HT-29 (cell line): Measurements from ENCODE around the gene ST3GAL2. TPM values are rescaled to one million over a fixed set of nuclear protein-coding genes. Genes with fewer than 3 reads are reported as not detected.
A peak's percentile ranks its signal among the peaks of the same experiment; 100 is the strongest.
"Not testable (repeated sequence)": the region's sequence is repeated elsewhere in the genome, so short reads cannot be mapped to it uniquely, and the experiment has no call there.

Experiments
- DNase-seq: peaks from one replicate; pipeline ENCODE4 v3.0.0-alpha.2; 2015; ENCODE audit warnings: low spot score
- total RNA-seq: library from RNA; depleted of rRNA; stranded (reverse); fragments of >200 nt; shearing (Covaris generic); gene quantifications from 2 replicates; pipeline ENCODE4 v1.2.3, GENCODE V29; 2014

ST3GAL2 gene
- total RNA-seq, 1 experiment from 2014 or later: 84.7 TPM

DNA sequence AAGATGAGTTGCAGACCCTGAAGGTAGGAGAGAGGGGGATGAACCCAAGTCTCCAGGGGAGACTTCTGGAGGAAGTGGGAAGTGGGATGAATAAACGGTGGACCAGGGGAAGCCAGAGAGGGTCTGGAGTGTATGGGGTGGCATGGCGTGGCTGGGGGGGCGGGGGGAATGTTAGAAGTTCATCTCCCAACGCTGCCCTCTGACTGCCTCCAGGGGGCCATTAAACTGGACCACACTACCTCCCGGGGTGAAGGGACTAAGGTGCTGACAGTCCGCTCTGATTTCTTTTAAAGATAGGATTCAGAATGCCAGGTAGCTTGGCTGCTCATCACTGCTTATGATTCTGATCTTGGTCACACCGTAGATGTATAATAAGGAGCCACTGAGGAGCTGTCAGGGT lies 21.2 kb downstream of the ST3GAL2 start:
- DNase-seq: no peak

DNA sequence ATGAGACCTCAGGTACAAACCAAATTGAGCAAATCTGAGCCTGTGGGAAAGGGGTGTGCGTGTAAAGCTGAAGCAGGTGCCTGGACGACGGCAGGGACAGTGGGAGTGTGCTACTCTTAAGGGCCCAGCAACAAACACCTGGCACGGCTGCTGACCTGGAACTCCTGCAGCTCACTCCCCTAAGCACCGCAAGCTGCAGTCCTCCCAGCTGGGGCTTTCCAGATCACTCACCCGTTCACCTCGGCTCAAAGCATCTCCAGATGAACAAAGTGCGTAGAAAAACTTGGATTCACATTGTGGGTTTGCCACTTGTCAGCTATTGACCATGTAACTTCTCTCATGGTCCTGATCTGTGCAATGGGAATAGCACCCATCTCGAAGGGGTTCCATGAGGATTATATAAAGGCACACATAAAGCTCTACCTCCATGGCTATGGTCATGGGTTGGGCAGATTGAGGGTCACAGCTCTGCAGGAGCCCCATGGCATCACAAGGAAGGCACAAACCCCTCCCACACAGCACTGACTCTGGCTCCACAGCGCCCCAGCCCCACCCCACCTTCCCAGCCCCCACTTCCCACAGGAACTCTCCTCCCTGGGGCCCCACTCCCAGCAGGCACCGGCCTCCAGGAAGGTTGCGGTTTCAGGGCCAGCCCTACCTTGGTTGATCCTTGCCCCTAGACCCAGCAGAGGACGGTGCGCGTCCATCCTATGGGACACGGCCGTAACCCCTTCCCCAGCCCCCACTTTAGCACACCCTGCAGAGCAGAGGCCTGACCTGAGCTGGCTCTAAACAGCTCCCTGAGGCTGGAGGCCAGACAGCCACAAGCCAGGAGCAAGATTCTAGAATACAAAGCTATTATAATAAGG lies 21.9 kb downstream of the ST3GAL2 start:
- DNase-seq: no peak

- DNase-seq: not testable (repeated sequence)
Measured at GRCh38 chr16:70413572-70413971, 25.3 kb downstream of the ST3GAL2 start.

DNA sequence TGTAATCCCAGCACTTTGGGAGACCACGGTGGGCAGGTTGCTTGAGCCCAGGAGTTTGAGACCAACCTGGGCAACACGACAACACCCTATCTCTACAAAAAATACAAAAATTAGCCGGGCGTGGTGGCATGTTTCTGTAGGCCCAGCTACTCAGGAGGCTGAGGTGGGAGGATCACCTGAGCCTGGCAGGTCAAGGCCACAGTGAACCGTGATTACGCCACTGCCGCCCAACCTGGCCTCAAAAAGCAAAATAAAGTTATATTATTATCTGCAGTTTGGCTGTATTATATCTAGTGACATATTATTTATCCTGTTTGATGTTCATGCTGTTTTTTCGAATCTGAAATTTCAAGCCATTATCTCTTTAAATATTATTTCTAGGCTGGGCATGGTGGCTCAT lies 26.5 kb downstream of the ST3GAL2 start:
- no peak for DNase-seq

GRCh38 chr16:70410734-70411133 lies 28.2 kb downstream of the ST3GAL2 start:
- DNase-seq: no peak

GRCh38 chr16:70407811-70408274 lies 31.1 kb downstream of the ST3GAL2 start:
- DNase-seq: no peak

GRCh38 chr16:70406104-70406503 lies 32.8 kb downstream of the ST3GAL2 start:
- DNase-seq: not testable (repeated sequence)

DNA sequence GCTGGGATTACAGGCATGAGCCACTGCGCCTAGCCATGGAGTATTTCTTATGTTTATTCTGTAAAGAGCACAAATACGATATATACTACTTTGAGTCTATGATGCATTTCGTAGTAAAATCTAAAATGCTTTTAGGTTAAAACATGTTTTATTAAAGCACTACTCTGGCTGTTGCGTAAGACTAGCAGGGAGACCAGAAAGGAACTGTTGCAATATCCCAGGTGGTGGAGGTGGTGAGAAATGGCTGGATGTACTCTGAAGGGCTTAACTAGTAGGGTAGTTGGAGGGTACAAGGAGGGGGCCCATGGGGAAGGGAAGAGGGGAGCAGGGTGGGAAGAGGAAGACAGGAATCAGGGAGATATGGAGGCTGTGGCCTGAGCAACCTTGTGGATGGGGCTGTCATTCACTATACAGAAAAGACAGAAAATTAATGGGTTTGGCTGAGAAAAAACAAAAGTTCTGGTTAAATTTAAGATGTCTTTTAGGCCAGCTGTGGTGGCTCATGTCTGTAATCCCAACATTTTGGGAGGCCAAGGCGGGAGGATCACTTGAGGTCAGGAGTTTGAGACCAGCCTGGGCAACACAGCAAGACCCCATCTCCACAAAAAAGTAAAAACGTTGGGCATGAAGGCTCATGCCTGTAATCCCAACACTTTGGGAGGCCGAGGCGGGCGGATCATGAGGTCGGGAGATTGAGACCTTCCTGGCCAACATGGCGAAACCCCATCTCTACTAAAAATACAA lies 35.8 kb downstream of the ST3GAL2 start:
- DNase-seq: no peak

DNA sequence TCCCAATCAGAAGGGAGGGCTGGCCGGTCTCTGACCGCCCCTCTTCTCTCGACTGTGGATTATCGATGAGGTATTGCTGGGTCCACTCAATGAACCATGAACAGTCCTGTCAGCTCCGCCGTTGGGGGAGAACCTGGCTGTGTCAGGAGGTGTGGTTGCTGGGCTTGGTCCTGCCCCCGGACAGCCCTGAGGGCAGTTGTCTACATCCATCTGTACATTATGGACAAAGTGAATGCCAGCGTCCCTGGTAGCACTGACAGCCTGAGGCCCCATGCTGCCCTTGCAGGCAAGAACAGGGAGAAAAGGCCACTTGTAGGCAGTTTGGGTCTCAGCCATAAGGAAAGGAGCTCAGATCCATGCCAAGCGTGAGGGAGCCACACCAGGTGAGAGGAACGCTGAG lies 38.9 kb downstream of the ST3GAL2 start:
- no peak for DNase-seq

- no peak for DNase-seq
Measured at GRCh38 chr16:70399381-70399780, 39.5 kb downstream of the ST3GAL2 start.

- DNase-seq: no peak
Measured at GRCh38 chr16:70398177-70398743, 40.6 kb downstream of the ST3GAL2 start.

- no peak for DNase-seq
Measured at GRCh38 chr16:70396246-70396904, 42.5 kb downstream of the ST3GAL2 start.

DNA sequence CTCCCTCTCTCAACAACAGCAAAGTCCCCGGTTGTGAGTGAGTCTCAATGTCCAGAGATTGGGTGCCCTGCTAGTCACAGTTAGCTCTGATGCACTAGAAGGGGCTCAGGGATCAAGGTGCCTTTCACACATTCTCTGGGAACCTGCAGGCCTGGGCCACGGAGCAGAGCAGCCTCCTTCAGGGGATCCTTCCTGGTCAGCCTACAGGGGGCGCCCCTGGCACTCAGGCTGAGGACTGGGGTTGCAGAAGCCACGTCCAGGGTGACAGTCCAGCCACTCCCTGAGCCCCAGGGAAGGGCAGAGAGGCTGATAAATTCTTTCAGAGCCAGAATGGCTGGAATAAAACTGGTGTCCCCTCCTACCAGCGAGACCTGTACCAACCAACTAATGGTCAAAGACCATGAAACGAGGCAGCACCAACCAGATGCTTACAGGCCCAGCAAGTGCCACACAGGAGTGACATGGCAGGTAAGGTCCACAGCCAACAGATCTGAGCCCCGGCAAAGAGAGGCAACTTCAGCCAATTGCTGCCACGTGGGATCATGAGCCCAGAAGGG lies 43.5 kb downstream of the ST3GAL2 start:
- peak; percentile 79 for DNase-seq

DNA sequence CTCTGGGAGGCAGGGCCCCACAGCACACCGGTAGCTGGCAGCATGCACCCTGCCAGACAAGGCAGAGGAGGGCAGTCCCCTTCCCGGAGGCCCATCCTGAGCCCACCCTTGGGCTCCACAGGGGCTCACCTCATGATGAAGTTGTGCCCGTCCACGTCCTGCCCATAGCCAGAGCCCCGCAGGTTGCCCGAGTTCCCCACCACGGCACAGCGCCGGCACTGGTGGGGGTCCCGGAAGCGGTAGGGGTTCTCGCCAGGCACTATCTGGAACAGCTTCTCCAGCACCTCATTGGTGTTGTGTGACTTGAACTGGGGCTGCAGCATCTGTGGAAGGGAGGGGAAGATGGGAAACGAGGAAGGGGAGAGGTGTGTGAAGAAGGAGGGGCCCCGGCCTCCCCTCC lies 44.0 kb downstream of the ST3GAL2 start:
- no peak for DNase-seq

- DNase-seq: no peak
Measured at GRCh38 chr16:70393662-70394061, 45.2 kb downstream of the ST3GAL2 start.

DNA sequence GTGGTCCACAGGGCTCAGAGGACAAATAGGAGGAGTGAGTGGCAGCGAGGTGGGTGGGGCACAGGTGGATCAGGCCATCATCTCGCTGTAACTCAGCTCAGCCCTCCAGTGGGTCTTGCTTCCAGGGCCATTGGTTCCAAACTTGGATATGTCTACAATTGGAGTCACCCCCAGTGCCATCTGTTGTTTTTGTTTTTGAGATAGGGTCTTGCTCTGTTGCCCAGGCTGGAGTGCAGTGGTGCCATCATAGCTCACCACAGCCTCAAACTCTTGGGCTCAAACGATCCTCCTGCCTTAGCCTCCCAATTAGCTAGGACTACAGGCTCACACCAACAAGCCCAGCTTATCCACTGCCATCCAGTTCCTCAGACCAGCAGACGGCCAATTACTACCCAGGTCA lies 46.3 kb downstream of the ST3GAL2 start:
- no peak for DNase-seq

GRCh38 chr16:70391881-70392481 lies 46.9 kb downstream of the ST3GAL2 start:
- no peak for DNase-seq

- no peak for DNase-seq
Measured at GRCh38 chr16:70391446-70391845, 47.5 kb downstream of the ST3GAL2 start.

GRCh38 chr16:70390774-70391173 lies 48.1 kb downstream of the ST3GAL2 start:
- DNase-seq: no peak

DNA sequence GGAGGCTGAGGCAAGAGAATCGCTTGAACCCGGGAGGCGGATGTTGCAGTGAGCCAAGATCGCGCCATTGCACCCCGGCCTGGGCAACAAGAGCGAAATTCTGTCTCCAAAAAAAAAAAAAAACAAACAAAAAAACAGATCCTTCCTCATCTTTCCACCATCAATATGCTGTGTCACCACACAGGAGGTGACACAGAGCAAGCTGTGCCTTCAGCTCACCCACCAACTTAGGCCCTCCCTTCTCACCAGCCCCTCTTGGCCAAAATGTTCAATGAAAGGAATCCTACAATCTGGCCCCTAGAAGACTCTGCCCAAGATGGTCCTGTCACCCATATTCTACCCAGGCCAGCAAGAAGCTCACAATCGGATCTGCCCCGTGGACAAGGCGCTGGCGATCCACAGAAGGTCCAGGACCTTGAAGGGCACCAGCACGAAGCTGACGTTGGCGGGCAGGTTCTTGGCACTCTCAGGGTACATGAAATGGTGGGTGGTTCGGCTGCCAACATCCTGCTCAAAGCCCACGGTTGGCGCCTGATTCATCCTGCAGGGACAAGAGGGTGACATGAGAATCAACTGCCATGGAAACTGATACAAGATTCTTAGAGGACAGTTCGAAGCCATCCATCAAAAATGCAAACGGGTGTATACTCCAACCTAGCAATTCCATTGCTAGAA lies 50.8 kb downstream of the ST3GAL2 start:
- DNase-seq: no peak
